Measurements from ENCODE around the gene UBXN6.
A peak's percentile ranks its signal among the peaks of the same experiment; 100 is the strongest.

UBXN6 gene

GRCh38 chr19:4449639-4450028 is 8.0 kb downstream of the UBXN6 start:
- H3K36me3 ChIP-seq (ENCODE audit: insufficient read depth, low read length), result peaks cover 91% of the 10 kb centered on the region
- no peaks in the 10 kb centered on the region for H3K27me3 ChIP-seq (ENCODE audit: insufficient read depth, low read length, poor library complexity)
- H3K27ac ChIP-seq (ENCODE audit: low read length), result no peak overlapping the region
- peaks cover 67% of the 10 kb centered on the region for H4K20me1 ChIP-seq (ENCODE audit: insufficient read depth, low read length)
- no peak for TF ChIP-seq CTCF (IDR thresholded peaks at IDR 0.05; ENCODE audit: borderline replicate concordance, extremely low read depth, low read length, poor library complexity, severe bottlenecking)
- TF ChIP-seq EZH2 (IDR thresholded peaks at IDR 0.05; ENCODE audit: borderline replicate concordance, low read depth, low read length, severe bottlenecking), result no peak
- ATAC-seq (ENCODE audit: insufficient read depth, low read depth), result no peak
- H3K79me2 ChIP-seq (ENCODE audit: insufficient read depth, low read length), result peaks cover 5% of the 10 kb centered on the region; the same call in 1 of the 2 replicates
- no peak overlapping the region for H3K4me2 ChIP-seq (ENCODE audit: insufficient read depth, low read length)
- no peaks in the 10 kb centered on the region for H3K9me3 ChIP-seq (ENCODE audit: insufficient read depth, low read length, severe bottlenecking)
- H2AFZ ChIP-seq (ENCODE audit: low read depth, low read length), result no peak overlapping the region
- no peak for DNase-seq
- H3K4me1 ChIP-seq (ENCODE audit: insufficient read depth, low read length), result no peaks in the 10 kb centered on the region
- H3K9ac ChIP-seq (ENCODE audit: low read depth, low read length), result no peak overlapping the region
- H3K4me3 ChIP-seq (ENCODE audit: low read depth in 1 of 2, low read length in 2 of 2), result no peak overlapping the region

- Histone ChIP-seq H3K4me3 (ENCODE audit: low read depth in 1 of 2, low read length in 2 of 2) (no peak overlapping the region), H3K9me3 (ENCODE audit: insufficient read depth, low read length, severe bottlenecking) (no peaks in the 10 kb centered on the region), H3K4me1 (ENCODE audit: insufficient read depth, low read length) (no peaks in the 10 kb centered on the region), H3K36me3 (ENCODE audit: insufficient read depth, low read length) (peaks cover 92% of the 10 kb centered on the region), H3K9ac (ENCODE audit: low read depth, low read length) (no peak overlapping the region), H3K4me2 (ENCODE audit: insufficient read depth, low read length) (no peak overlapping the region), H3K27me3 (ENCODE audit: insufficient read depth, low read length, poor library complexity) (no peaks in the 10 kb centered on the region), H4K20me1 (ENCODE audit: insufficient read depth, low read length) (peaks cover 67% of the 10 kb centered on the region), H2AFZ (ENCODE audit: low read depth, low read length) (no peak overlapping the region), H3K79me2 (ENCODE audit: insufficient read depth, low read length) (peaks cover under 1% of the 10 kb centered on the region; the same call in 1 of the 2 replicates), H3K27ac (ENCODE audit: low read length) (no peak overlapping the region)
- no peak for TF ChIP-seq EZH2 (IDR thresholded peaks at IDR 0.05; ENCODE audit: borderline replicate concordance, low read depth, low read length, severe bottlenecking)
- peak; percentile 5 for TF ChIP-seq CTCF (IDR thresholded peaks at IDR 0.05; ENCODE audit: borderline replicate concordance, extremely low read depth, low read length, poor library complexity, severe bottlenecking)
- no peak for DNase-seq
- ATAC-seq (ENCODE audit: insufficient read depth, low read depth), result 0 out of 3 replicates have a peak, but pooled peaks have one; percentile 6
Measured at GRCh38 chr19:4449022-4449638, 8.5 kb downstream of the UBXN6 start.

- H3K4me3 ChIP-seq (ENCODE audit: low read depth in 1 of 2, low read length in 2 of 2), result no peak overlapping the region
- no peak overlapping the region for H3K9ac ChIP-seq (ENCODE audit: low read depth, low read length)
- H3K4me1 ChIP-seq (ENCODE audit: insufficient read depth, low read length), result no peaks in the 10 kb centered on the region
- no peak for TF ChIP-seq EZH2 (IDR thresholded peaks at IDR 0.05; ENCODE audit: borderline replicate concordance, low read depth, low read length, severe bottlenecking)
- H2AFZ ChIP-seq (ENCODE audit: low read depth, low read length), result no peak overlapping the region
- H3K27ac ChIP-seq (ENCODE audit: low read length), result no peak overlapping the region
- peaks cover 92% of the 10 kb centered on the region for H3K36me3 ChIP-seq (ENCODE audit: insufficient read depth, low read length)
- ATAC-seq (ENCODE audit: insufficient read depth, low read depth) (no peak), DNase-seq (no peak)
- no peaks in the 10 kb centered on the region for H3K27me3 ChIP-seq (ENCODE audit: insufficient read depth, low read length, poor library complexity)
- H4K20me1 ChIP-seq (ENCODE audit: insufficient read depth, low read length), result peaks cover 66% of the 10 kb centered on the region
- H3K79me2 ChIP-seq (ENCODE audit: insufficient read depth, low read length), result no peaks in the 10 kb centered on the region; the same call in 1 of the 2 replicates
- H3K4me2 ChIP-seq (ENCODE audit: insufficient read depth, low read length), result no peak overlapping the region
- H3K9me3 ChIP-seq (ENCODE audit: insufficient read depth, low read length, severe bottlenecking), result no peaks in the 10 kb centered on the region
Measured at GRCh38 chr19:4448147-4448985, 9.2 kb downstream of the UBXN6 start.

Data from DND-41 (cell line).